PC-3 (cell line): ENCODE measurements around the gene POLQ.

Source experiments
- EZH2 ChIP-seq: fragments of 300-600 bp; sonication (generic); IDR thresholded peaks from one replicate; pipeline ENCODE4 v1.6.1; 2017; ENCODE audit warnings: antibody characterized with exemption, mild to moderate bottlenecking, low read length; ENCODE audit not compliant: unreplicated experiment
- TF ChIP-seq, protein P1 (sequence below): fragments of 300-600 bp; sonication (generic); conservative IDR thresholded peaks from 2 replicates; pipeline ENCODE4 v1.5.1; 2017; ENCODE audit warnings: antibody characterized with exemption, low read depth, mild to moderate bottlenecking, low read length

DNA sequence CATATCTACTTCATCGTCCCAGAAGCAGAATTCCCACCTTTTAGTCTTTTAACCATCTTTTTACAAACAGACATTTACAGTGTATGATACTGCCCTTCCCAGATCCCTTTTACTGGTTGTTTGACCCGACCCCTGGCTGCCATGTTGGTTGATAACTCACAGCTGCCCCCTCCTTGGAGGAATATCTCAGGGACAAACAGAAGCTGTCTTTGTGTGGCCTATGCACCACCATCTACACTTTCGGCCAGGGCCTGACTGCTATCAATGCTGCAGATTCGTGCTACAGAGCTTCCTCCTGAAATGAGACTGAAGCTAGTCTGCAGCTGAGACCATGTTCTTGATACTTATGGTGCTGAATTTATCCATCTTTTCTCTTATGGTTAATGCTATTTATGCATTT, 6.6 kb upstream of the POLQ start:
- TF ChIP-seq, protein P1, sequence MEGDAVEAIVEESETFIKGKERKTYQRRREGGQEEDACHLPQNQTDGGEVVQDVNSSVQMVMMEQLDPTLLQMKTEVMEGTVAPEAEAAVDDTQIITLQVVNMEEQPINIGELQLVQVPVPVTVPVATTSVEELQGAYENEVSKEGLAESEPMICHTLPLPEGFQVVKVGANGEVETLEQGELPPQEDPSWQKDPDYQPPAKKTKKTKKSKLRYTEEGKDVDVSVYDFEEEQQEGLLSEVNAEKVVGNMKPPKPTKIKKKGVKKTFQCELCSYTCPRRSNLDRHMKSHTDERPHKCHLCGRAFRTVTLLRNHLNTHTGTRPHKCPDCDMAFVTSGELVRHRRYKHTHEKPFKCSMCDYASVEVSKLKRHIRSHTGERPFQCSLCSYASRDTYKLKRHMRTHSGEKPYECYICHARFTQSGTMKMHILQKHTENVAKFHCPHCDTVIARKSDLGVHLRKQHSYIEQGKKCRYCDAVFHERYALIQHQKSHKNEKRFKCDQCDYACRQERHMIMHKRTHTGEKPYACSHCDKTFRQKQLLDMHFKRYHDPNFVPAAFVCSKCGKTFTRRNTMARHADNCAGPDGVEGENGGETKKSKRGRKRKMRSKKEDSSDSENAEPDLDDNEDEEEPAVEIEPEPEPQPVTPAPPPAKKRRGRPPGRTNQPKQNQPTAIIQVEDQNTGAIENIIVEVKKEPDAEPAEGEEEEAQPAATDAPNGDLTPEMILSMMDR = no peak
- no peak for TF ChIP-seq EZH2
